HG03095 (cell line): Measurements from ENCODE around the gene ADAMTSL5.
"Not testable (repeated sequence)": the region's sequence is repeated elsewhere in the genome, so short reads cannot be mapped to it uniquely, and the experiment has no call there.

ENCODE experiments used
- ATAC-seq: cut with Tn5 transposase; IDR thresholded peaks from one replicate; pipeline ENCODE4 v1.9.1; 2021; ENCODE audit warnings: moderate library complexity; ENCODE audit not compliant: unreplicated experiment

The ADAMTSL5 gene

DNA sequence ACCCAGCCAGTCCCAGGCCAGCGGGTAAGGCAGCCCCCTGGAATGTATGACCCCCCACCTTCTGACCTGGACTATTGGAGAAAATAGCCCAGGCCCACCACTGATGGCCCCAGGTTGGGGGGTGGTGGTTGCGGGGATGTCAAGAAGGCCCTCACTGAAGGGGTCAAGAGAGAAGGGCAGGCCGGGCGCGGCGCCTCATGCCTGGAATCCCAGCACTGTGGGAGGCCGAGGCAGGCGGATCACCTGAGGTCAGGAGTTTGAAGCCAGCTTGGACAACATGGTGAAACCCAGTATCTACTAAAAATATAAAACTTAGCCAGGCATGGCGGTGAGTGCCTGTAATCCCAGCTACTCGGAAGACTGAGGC lies 1.5 kb upstream of the ADAMTSL5 start:
- no peak for ATAC-seq

DNA sequence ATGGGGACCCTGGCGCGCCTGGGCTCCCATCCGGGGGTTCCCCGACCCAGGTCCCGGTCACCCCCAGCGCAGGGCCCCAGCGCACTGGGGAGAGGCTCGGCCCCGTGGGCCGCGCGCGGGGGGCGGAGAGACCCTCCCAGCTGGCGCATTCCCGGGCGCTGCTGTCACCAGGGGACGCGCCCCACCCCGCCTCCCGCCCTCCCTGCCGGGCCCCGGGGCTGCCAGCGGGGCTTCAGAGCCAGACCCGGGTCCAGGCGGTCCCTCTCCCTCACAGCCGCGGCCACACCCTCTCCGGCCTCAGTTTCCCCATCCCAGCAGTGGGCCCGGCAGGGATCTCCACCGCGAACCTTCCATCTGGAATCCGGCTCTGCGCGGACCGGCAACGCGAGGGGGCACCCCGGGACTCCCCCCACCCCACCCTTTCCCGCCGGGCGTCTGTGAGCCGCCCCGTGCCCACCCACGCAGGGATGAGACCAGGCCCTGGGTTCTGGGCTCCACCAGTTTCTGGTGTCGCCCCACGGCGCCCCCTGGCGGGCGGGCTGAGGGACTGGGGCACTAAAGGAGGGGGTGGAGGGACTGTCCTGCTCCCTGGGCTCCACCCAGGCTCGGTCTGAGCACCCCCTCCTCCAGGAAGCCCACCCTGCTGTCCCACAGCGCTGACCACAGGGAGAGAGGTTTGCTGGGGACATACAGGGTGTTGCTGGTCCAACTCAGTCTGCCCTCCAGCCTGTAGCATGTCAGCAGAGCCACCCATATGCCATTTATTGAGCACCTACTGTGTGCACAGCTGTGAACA lies 878 bp upstream of the ADAMTSL5 start:
- ATAC-seq, result no peak

GRCh38 chr19:1511318-1512317 lies 1.2 kb downstream of the ADAMTSL5 start:
- no peak for ATAC-seq

DNA sequence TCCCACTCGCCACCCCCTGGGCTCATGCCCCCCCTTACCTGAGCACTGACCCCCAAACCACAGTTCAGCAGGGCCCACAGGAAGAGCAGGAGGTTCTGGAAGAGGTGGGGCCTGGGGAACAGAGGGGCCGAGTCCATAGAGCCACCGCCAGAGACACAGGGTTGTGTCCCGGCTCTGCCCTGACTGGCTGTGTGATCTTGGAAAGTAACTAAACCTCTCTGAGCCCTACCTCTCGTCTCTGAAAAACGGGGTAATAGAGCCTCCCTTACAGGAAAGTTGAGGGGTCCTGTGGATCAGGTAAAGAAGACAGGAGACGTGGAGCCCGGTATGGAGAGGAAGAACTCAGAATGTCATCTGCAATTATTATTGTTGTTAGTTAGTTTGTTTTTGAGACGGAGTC lies 2.0 kb downstream of the ADAMTSL5 start:
- ATAC-seq, result no peak

DNA sequence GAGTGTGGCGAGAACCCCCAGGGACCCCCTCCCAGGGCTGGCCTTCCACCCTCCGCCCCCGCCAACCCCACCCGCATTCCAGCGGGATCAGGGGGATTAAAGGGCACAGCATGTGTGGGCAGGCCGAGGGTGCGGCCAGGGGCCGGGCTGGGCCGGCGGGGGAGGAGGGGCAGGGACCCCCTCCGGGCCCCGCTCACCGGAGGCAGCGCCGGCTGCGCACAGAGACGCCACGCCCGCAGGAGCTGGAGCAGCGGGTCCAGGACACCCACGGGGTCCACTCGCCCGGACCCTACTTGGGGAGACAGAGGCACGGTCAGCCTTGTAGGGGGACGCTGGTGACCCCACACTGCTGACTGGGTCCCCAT lies 2.4 kb downstream of the ADAMTSL5 start:
- ATAC-seq, result no peak

GRCh38 chr19:1509602-1510441 lies 3.0 kb downstream of the ADAMTSL5 start:
- no peak for ATAC-seq

- no peak for ATAC-seq
Measured at GRCh38 chr19:1508507-1508856, 4.3 kb downstream of the ADAMTSL5 start.

DNA sequence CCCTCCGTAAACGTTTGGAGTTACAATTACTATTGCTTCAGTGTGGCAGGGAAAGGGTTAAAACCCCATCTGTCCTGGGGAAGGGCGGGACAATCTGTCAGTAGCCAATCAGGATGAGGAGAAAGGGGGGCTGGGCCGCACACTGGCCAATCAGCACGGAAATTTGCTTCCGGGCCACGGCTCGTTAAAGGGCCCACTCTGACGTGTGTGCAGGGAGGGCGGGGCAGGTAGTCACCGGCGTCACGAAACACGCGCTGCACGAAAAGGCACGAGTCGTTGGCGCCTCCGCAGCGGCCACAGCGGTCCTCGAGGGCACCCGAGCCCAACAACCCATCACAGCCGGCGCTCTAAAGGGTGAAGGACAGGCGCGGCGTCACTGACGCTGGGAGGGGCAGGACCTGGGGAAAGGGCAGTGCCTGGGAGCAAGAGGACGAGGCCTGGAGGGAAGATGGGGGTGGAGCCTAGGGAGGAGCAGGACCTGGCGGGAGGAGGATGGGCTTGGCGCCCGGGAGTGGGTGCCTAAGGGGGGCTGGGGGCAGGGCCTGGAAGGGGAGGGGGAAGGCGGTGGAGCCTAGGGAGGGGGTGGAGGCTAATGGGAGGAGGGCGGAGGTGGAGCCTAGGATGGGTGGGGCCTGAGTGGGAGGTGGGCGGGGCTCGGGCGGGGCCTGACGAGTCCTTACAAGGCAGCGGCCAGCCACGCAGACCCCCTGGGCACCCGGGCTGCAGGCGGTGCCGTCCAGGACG lies 4.9 kb downstream of the ADAMTSL5 start:
- no peak for ATAC-seq

DNA sequence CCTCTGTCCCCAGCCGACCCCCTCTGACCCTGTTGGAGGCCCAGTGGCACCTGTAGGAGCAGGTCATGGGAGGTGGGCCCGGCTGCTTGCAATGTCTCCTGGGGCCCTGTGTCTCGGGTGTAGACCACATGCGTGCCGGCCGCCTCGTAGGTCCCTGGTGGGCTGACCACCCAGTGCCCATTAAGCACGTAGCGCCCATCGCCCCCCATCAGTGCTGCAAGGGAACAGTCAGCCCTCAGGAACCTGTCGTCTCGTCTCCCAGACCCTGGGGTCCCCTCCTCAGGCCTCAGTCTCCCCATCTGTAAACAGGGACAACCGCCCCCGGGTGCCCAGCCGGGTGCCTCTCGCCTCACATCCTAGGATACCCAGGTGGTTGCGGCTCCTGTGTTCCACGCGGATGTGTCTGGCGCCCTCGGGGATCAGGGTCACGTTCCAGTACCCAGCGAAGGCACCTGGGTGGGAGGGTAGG lies 5.6 kb downstream of the ADAMTSL5 start:
- no peak for ATAC-seq

DNA sequence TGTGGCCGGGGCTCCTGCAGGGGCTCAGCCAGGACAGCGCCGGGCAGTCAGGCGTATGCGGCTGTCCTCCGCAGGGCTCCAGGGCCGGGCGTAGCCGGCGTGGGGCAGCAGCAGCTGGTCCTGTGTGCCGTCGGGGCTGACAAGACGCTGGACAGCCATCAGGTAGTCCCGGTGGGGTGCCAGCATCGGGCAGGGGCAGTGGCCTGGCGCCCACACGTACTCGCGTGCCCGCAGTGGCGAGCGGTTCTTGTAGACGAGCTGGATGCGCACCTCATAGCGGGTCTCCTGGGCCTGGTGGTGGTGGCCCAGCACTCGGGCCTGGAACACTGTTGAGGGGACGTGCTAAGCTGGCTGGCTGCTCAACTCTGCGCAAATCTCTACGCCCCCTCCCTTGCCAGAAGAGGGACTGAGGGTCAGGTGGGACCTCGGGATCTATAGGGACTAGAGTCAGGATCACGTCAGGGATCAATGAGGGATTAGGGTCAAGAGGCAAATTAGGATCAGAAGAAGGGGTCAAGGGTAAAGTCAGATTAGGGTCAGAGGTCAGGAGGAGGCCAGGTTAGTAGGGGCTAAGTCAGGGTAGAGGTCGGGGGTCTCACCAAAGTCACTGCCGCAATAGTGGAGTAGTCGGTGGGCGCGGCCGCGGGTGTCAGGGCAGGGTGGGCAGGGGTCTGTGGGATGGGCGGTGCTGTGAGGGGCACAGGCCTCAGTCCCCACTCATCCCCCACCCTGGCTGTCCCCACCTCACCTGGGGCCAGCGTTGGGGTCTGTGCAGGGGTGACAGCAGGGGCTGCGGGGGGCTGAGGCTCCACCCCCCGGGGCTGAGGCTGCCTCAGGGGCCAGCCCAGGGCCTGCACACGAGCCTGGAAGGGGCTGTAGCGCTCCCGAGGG lies 6.6 kb downstream of the ADAMTSL5 start:
- ATAC-seq, result no peak

- no peak for ATAC-seq
Measured at GRCh38 chr19:1505012-1505411, 7.8 kb downstream of the ADAMTSL5 start.

DNA sequence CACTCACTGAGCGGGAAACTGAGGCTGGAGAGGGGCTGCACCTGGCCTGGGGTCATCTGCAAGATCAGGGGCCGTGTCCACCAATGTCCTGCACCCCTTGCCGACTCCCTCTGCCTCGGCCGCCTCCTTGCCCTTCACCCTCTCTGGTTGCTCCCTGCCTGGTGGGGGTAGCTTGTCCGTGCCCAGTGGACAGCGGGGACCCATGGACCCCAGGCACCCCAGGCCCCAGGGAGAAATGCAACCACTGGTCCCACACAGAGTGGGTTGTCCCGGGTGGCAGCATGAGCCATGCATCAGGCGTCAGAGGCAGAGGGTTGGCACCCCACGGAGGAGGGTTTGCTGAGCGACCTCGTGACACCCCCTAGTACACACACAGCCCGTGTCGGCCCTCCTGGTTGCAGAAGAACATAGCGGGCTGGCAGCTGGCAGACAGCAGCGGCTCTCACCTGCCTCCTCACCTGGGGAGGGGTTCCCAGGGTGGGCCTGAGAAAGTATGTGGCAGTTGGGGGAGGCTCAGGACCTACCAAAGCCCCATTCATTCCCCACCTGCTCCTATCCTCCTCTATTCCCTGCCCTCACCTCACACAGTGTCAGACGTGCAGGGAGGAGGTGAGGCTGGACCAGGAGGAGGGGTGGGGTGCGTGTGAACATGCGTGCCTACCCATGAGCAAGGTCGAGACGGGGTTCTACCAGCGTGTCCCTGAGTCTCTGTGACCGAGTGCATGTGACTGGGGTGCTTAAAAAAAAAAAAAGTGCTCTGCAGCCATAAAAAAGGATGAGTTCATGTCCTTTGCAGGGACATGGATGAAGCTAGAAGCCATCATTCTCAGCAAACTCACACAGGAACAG lies 8.7 kb downstream of the ADAMTSL5 start:
- ATAC-seq, result no peak

GRCh38 chr19:1503089-1503924 lies 9.5 kb downstream of the ADAMTSL5 start:
- no peak for ATAC-seq

DNA sequence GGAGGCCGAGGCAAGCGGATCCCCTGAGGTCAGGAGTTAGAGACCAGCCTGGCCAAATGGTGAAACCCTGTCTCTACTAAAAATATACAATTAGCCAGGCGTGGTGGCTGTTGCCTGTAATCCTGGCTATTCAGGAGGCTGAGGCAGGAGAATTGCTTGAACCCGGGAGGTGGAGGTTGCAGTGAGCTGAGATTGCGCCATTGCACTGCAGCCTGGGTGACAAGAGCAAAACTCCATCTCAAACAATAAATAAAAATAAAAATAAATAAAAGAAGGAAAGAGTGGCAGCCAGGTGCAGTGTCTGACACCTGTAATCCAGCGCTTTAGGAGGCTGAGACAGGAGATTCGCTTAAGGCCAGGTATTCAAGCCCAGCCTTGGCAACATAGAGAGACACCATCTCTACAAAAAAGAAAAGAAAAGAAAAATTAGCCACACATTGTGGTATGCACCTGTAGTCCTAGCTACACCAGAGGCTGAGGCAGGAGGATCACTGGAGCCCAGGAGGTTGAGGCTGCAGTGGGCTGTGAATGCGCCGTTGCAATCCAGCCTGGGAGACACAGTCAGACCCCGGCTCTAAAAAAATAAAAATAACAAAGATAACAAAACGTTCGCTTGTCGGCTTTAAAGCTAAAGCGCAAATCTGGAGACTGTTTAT lies 10.3 kb downstream of the ADAMTSL5 start:
- no peak for ATAC-seq

DNA sequence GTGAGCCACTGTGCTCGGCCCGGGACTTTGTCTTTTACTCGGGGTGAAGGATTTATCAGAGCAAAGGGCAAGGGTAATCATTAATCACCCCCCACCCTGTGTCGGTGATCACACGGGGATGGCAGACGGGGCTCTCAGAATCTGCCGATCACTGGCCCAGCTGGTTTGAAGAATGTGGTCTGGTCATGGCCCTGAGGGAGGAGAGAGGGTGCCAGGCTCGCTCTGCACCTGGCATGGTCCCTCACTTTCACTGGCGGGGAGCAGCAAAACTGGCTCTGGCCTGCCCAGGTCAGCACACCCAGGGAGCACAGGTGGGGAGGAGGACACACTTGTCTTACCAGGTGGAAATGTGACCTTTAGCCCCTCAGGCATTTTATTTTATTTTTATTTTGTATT lies 11.6 kb downstream of the ADAMTSL5 start:
- ATAC-seq, result no peak

GRCh38 chr19:1499231-1499630 lies 13.6 kb downstream of the ADAMTSL5 start:
- ATAC-seq, result not testable (repeated sequence)

DNA sequence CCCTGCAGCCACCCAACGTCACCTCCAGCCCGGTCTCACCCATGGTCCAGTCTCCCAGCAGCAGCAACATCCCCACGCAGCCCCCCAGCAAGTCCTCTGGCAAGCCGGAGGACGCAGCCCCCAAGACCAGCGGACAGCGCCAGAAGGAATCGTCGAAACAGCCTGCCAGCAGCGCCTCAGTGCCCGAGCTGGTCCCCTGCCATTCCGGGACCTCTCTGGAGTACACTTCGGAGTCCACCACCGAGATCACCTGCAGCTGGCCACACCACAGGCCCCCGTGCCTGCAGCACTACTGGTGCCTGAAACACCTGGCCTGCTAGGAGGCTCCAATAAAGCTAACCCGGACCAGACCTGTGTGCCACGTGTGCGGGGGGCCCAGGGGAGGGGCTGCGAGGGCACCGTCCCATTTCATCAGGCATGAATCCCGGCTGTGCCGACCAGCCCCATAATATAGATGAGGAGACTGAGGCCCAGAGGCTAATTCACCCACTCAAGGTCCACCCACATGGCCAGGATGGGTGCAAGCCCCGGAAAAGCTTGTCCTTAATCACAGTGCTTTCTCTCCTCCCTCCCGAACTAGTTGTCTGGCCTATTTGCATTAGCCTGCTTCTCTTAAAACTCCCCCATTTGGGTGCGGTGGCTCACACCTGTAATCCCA lies 15.1 kb downstream of the ADAMTSL5 start:
- ATAC-seq, result no peak
